SK-N-SH (cell line): ENCODE data around the gene CTLA4.

ENCODE experiments used
- CTCF ChIP-seq: fragments of 200-600 bp; sonication (generic); IDR thresholded peaks from 2 replicates; pipeline ENCODE4 v1.6.1; 2017; ENCODE audit warnings: antibody characterized with exemption, mild to moderate bottlenecking, moderate library complexity
- EP300 ChIP-seq, 2 experiments: IDR thresholded peaks; 2 replicates each; pipeline versions ENCODE4 v1.4.0 to v1.6.1; 2012; ENCODE audit warnings: borderline replicate concordance in 1 of 2, low read depth in 1 of 2, low read length in 1 of 2
- POLR2AphosphoS5 ChIP-seq: IDR thresholded peaks from 2 replicates; pipeline ENCODE4 v1.6.1; 2012; ENCODE audit warnings: low read depth, low read length
- RFX5 ChIP-seq: IDR thresholded peaks from 2 replicates; pipeline ENCODE4 v1.6.1; 2012; ENCODE audit warnings: mild to moderate bottlenecking, improper control_type of control experiment, low read length
- RXRA ChIP-seq: IDR thresholded peaks from 2 replicates; pipeline ENCODE4 v1.4.0; 2012; ENCODE audit warnings: low read depth, mild to moderate bottlenecking, borderline replicate concordance
- TF ChIP-seq, protein P1 (sequence below): IDR thresholded peaks from 2 replicates; pipeline ENCODE4 v1.6.1; 2012; ENCODE audit warnings: mild to moderate bottlenecking, low read depth, low read length, moderate library complexity

DNA sequence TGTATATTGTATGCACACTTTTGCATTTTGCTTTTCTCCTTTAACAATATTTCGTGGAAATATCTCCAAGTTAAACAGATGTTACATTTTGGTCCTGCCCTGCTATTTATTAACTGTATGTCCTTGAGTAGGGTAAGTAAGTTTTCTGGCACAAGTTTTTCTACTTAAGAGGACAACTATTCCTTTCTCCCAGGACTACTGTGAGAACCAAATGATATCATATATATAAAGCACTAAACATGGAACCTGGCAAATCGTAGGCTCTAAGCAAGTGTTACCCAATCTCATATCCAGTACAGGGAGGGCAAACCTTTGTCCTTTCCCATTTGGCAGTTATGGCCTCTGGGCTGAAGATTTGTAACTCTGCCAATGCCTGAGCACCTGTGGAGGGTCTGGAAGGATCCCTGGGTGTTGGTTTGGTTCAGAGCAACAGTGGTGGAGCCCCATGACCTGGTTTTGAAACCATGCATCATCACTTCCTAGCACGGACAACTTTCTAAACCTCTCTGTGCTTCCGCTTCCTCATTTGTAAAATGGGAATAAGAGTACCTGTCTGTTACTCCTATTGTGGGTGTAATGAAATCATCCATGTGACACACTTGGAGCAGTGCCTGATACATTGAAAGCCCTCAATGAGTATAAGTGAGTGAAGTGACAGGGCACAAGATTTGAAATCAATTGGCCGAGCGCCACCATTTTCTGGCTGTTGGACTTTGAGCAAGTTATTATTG lies 40.7 kb downstream of the CTLA4 start:
- TF ChIP-seq CTCF (no peak), RFX5 (no peak), RXRA (no peak), EP300 (IDR thresholded peaks at IDR 0.05; ENCODE audit: borderline replicate concordance in 1 of 2, low read depth in 1 of 2, low read length in 1 of 2) (no peak), POLR2AphosphoS5 (no peak)
- TF ChIP-seq, protein P1, sequence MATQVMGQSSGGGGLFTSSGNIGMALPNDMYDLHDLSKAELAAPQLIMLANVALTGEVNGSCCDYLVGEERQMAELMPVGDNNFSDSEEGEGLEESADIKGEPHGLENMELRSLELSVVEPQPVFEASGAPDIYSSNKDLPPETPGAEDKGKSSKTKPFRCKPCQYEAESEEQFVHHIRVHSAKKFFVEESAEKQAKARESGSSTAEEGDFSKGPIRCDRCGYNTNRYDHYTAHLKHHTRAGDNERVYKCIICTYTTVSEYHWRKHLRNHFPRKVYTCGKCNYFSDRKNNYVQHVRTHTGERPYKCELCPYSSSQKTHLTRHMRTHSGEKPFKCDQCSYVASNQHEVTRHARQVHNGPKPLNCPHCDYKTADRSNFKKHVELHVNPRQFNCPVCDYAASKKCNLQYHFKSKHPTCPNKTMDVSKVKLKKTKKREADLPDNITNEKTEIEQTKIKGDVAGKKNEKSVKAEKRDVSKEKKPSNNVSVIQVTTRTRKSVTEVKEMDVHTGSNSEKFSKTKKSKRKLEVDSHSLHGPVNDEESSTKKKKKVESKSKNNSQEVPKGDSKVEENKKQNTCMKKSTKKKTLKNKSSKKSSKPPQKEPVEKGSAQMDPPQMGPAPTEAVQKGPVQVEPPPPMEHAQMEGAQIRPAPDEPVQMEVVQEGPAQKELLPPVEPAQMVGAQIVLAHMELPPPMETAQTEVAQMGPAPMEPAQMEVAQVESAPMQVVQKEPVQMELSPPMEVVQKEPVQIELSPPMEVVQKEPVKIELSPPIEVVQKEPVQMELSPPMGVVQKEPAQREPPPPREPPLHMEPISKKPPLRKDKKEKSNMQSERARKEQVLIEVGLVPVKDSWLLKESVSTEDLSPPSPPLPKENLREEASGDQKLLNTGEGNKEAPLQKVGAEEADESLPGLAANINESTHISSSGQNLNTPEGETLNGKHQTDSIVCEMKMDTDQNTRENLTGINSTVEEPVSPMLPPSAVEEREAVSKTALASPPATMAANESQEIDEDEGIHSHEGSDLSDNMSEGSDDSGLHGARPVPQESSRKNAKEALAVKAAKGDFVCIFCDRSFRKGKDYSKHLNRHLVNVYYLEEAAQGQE: no peak
